GM19397 (cell line): ENCODE measurements around the gene STX3.
"Not testable (repeated sequence)": the region's sequence is repeated elsewhere in the genome, so short reads cannot be mapped to it uniquely, and the experiment has no call there.

Experiments
- ATAC-seq: cut with Tn5 transposase; IDR thresholded peaks from one replicate; pipeline ENCODE4 v1.9.1; 2021; ENCODE audit warnings: mild to moderate bottlenecking, moderate library complexity; ENCODE audit not compliant: unreplicated experiment

Gene STX3

DNA sequence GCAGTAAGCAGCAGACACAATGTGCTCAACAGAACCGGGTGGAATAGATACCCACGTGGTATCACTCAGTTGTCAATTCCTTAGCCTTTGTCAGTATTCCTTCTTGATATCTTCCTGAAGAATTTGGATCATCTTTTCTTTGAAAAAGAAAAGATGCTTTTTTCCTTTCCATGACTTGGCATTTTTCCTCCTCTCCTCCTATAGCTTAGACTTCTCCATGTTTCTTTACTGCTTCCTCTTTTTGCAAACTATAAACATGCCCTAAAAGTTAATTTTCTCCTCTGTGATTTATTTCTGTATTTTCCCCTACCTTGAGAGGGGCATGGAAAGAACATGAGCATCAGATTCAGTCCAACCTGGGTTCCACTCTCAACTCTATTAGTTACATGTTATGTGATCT is 78.4 kb downstream of the STX3 start:
- no peak for ATAC-seq

DNA sequence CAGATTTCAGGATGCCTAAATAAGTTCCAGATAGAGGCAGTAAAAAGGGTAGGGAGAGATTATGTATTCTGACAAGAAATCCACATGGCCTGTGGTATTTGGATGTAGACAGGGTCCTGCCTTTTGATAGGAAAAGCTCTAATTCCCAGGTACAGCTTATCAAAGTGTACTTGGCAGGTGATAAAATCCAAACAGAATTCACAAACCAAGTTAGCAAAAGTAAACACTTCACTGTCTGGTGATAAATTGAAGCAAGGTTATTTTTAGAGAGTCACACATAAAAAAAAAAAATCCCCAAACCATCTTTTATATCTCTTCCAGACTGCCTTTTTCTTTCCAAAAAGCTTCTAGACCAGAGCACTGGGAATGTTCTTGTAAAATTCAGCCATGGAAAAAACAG is 84.4 kb downstream of the STX3 start:
- no peak for ATAC-seq

DNA sequence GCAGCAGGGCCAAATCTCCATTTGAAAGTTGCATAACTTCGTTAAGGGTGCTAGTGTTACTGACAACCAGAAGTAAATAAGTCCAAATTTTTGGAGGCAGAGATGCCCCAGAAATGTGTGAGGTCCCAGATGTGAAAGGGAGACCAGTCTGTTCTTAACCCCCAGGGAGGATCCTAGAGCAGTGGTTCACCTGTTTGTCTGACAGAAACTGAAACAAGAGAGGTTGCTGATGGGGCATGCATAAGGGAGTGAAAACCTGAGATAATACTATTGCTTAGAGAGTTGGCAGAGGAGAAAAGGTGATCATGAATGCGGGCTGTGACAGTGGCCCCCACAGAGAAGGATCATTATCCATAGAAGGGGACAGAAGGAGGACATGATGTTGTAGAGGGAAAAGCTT is 86.3 kb downstream of the STX3 start:
- ATAC-seq = no peak

DNA sequence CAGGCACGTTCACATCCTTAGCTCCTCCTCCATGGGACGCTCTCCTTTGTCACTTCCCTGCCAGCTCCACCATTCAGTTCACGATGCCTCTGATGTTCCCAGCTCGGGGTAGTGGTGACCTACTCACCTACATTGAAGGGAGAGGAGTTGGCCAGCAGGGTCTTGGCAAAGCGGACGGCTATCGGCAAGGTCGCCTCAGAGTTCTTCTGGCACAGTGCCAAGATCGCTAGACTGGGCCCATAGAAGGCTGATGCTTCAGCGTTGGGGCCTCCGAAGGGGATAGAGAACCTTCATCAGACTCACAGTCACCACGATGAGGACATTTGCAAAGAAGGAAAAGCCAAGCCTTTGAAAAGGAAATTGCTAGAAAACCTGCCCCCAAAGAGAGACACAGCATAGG is 87.1 kb downstream of the STX3 start:
- no peak for ATAC-seq

DNA sequence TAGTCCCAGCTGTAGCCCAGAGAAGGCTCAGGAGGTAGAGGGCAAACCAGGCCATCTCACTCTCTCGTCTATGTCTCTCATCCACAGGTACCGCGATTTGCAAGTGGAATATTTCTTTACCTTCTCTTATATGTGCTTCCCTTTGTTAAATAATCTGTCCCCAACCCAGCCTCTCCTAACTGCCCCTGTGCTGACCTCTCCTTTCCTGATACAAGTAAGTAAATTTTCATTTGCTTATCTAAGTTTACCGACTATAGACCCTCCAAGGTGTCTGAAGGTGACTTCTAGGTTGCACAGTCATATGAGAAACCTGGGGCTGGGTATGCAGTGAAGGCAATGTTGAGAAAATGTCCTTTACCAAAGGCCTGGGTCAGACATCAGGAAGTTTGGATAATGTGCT is 90.2 kb downstream of the STX3 start, which contains the start of gene CBLIF:
Gene CBLIF, minus strand, starts transcription at position 101 of the 400 bp plus-strand sequence. Its CDS starts 46 bp downstream, at position 55.
- ATAC-seq = no peak

DNA sequence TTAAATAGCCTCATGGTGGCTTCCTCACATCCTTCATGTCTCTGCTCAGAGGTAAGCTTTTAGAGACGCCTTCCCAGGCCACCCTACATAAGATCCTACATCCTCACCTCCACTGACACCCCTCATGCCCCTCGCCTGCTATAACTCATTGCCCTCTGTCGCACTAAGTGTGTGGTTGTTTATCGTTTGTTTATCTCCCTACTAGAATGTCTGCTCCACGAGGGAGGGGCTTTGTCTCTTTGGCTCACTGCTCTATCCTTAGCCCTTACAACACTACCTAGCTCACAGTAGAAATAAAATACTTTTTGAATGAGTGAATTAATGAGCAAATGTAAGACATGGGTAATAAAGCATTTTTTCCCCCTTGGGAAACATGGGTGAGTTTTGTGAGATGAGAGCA is 91.4 kb downstream of the STX3 start:
- no peak for ATAC-seq

DNA sequence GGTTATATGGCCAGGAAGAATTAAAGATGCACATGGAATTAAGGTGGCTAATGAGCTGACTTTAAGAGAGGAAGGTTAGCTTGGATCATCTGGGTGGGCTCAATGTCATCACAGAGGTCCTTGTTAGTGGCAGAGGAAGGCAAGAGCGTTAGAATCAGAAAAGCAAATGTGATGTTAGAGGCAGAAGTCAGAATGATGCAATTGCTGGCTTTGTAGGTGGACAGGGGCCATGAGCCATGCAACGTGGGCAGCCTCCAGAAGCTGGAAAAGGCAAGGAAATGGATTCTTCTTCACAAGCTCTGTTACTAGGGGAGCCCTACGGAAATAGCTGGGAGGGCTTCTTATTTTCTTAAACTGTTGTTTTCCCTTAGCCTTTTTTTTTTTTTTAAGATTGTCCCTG is 92.5 kb downstream of the STX3 start:
- no peak for ATAC-seq

DNA sequence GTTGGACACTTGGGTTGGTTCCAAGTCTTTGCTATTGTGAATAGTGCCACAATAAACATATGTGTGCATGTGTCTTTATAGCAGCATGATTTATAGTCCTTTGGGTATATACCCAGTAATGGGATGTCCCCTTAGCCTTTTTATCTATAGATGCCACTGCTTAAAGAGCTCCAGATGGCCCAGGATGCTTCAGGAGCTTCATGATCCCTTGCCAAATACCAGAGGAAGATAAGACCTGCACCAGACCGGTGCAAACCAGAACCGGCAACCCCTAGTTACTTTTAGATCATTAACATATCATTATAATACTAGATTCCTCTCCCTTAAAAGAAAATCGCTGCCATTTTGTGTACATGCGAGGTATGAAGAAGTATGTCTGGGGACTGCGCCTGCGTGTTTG is 93.3 kb downstream of the STX3 start:
- not testable (repeated sequence) for ATAC-seq

DNA sequence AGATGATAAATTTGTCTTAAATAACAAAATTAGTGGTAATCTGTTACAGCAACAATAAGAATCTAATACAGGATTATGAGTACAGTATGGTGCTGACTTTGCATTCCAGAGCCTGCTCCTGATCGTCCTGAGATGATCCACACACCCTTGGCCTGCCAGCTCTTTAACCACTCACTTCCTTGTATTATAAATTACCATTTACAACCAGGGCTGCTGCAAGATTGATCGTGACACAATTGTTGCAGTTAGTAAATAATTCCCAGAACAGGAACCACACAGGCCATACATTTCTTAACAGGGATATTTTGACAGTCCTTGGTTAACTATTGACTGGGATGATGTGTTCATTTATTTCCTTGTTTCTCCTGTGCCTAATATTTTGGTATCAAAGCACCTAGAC is 94.0 kb downstream of the STX3 start:
- no peak for ATAC-seq

DNA sequence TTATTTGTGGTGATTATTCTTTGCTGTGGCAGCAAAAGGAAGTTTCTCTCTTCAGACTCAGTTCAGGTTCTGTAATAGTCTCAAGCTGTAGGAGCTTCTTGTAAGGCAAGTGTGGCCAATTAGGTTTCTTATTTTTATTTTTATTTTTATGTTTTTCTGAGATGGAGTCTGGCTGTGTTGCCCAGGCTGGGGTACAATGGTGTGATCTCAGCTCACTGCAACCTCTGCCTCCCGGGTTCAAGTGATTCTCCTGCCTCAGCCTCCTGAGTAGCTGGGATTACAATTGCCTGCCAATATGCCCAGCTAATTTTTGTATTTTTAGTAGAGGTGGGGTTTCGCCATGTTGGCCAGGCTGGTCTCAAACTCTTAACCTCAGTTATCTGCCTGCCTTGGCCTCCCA is 94.4 kb downstream of the STX3 start:
- not testable (repeated sequence) for ATAC-seq

DNA sequence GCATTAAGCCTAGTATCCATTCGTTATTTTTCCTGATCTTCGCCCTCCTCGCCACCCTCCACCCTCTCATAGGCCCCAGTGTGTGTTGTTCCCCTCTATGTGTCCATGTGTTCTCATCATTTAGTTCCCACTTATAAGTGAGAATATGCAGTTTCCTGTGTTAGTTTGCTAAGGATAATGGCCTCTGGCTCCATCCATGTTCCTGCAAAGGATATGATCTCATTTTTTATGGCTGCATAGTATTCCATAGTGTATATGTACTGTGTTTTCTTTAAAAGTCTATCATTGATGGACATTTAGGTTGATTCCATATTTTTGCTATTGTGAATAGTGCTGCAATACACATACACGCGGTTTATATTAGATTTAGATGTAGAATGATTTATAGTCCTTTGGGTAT is 96.2 kb downstream of the STX3 start:
- ATAC-seq = not testable (repeated sequence)

DNA sequence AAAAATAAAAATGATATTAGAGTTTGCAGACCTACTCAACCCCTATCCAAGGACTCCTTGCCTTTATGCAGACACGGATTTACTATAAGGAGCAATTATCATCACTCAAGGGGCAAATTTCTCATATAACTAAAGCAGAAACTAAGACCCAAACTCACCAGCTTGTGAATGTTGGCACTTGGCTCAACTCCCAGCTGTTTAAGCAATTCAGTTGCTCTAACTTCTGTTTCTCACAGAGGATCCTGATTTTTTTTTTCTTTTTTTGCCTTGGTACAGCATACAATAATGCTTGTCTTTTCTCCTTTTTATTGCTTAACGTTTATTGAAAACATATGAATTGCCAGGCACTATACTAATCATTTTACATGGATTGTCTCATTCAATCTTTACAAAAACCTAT is 99.7 kb downstream of the STX3 start:
- ATAC-seq = no peak
